GM18861 (cell line): ENCODE measurements around the gene TMTC2.
"Not testable (repeated sequence)": the region's sequence is repeated elsewhere in the genome, so short reads cannot be mapped to it uniquely, and the experiment has no call there.

Source experiments
- ATAC-seq: cut with Tn5 transposase; IDR thresholded peaks from one replicate; pipeline ENCODE4 v1.9.1; 2021; ENCODE audit not compliant: unreplicated experiment

The TMTC2 gene

DNA sequence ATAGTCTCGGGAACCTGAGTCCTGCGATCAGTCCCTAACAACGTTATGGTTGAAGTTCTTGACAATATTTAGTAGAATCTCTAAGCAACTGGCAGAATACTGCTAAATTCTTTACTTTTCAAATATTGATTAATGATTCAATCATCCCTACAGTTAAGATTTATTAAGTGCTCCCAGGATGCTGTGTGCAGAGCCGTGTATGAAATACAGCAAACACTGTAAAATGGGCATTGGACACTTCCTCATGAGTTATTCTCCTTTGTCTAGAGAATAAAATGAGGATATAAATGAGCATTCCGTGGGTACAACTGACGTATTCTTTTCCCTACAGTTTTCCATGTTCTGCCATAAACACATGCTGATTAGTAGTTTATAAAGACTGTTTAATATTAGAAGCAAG, 372.4 kb downstream of the TMTC2 start:
- ATAC-seq, result no peak

DNA sequence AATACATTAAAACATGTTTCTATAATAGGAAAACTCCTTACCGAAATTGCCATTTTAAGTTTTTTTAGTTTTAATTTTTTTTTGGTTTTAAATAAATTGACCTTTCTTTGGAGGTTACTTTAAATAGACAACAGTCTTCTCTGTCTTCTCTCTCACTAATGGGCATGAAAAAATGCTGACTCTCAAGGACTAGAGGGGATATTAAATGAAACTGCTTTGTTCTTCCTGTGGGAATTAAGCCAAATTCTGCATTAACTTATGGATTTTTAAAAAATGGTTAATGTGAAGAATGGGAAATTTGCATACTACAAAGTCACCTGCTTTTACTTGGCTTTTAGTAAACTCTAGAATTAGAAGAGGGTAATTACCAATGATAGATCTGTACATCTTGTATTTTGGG, 378.9 kb downstream of the TMTC2 start:
- no peak for ATAC-seq

DNA sequence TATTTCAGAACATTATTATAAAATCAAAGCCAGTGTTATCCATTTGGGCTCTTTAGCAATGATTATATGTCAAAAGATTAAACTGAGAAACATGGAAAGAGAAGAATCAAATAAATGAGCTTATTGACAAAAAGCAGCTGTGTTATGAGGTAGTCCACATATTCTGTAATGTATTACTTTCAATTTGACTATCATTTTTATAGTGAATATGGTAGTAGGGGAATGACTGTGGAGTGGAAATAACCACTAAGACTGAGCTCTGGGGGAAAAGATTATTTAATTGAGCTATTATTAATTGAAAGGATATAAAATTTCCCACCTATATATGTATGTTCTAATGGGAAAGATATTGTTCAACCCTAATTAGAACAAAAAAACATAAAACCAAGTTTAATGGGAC, 381.3 kb downstream of the TMTC2 start:
- ATAC-seq, result peak; percentile 94

DNA sequence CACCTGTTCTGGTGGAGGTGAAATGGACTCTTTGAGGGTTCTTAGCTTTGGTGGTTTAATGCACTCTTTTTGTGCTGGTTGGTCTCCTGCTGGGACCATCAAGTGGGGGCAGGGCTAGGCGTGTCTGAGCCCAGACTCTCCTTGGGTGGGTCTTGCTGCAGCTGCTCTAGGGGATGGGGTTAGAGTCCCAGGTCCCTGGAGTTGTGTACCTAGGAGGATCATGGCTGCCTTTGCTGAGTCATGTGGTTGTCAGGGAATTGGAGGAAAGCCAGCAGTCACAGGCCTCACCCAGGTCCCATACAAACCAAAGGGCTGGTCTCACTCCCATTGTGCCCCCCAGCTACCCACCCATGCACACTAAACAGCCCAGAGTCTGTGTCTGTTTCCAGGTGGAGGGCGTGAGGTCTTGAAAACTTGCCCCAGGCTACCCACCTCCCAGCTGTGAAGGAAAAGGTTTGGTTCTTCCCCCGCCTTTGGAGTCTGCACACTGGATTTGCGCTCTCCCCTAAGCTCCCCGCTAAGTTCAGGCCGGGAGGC, 387.7 kb downstream of the TMTC2 start:
- no peak for ATAC-seq

DNA sequence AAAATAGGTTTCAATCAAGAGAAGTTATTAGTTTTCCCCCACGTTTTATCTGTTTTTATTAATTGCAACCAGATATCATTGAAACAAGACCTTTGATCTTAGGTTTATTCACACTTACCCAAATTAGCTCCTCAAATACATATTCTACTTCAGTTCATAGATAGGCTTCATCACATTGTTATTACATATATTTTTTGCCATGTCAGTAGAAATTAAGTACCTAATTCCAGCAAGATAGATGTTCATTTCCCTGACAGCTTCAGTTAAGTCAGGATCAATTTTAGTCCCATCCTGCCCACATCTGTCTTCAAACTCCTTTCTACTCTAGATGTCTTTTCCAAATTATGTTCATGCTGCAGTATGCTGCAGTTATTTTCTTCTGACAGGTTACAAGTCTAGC, 388.8 kb downstream of the TMTC2 start:
- ATAC-seq, result no peak

DNA sequence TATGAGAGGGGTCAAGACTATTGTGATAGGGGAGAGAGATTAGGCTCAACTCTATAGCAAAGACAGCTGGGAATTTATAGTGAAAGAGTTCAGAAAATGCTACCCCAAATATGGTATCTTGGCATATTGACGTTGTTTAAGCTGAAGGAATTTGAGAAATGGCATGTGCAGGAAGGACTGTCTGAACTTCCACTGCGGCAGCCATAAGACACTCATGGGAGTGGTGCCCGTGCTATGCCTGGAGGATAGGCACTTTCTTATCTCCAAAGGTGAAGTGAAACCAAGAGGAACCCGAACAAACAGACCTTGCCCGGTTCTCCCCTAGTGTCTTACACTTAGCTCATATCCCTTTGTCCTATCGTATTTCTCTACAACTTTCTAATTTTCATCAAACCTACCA, 390.3 kb downstream of the TMTC2 start:
- ATAC-seq, result no peak

DNA sequence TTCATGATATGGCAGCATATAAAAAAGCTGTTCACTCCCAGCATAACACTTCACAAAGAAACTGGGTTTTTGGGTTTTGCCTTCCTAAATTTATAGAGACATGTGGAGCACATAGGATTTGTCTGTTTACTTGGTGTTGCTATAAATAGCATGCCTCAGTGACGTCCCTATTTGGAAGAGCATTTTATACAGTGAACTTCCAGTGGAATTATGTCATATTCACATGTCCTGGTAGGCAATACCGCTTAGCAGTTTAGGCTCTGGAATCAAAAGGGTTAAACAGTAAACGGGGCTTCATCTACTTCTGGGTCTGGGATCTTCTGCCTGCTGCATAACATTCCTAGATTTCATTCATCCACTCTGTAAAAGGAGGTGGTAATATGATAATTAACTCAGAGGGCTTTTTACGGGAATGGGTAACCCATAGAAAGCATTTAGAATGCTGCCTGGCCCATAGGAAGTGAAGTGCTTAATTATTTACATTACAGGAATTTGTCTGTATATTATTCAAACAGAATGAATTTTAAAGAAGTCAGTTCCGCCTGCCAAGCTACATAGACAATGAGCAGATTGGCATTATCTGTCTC, 396.1 kb downstream of the TMTC2 start:
- no peak for ATAC-seq

DNA sequence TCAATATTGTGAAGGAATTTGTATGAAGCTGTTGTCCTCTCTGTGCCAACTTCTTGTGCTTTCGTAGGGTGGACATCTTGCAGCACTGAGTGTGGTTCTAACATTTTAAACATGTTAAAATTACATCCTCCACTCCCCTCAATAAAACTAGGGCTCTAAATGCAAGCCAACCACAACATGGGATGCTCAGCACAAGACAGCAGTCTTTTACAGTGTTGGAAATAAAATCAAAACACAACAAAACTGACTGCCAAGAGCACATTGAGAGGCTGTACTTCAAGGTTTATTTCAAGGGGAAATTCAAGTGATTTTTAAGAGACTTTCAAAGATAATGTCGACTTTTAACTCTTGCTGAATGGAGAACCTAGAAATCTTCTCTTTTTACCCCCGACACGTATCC, 396.9 kb downstream of the TMTC2 start:
- ATAC-seq, result no peak

DNA sequence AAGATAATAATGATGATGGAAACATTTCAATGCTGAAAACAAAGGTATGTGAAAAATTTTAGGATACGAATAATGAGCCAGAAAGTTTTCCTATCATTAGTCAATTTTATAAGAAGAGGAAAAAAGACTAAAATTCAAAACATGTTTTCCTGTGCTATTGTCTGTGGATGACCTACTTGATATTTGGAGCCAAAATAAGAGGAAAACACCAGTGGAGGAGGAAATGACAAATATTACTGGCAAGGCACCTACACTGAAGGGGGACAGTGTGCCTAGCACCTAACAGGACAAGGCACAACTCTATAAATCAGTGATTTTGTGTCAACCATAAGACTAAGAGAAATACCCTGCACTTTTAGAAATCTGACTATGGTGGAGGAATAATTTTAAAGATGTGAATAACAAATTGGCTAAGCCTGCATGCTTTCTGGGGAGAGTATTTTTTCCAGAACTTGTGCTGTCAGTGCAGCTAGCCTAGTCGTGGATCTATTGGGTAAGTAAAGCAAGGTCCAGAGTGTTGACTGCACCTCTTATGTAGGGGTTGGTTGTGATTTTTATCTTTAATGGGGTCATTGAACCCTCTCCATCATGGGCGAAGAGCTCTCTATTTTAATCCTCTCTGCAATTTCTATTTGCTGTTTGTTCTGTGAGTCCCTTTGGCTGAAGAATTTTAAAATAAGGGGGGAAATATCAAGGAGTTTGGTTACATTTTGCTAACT, 398.0 kb downstream of the TMTC2 start:
- no peak for ATAC-seq

DNA sequence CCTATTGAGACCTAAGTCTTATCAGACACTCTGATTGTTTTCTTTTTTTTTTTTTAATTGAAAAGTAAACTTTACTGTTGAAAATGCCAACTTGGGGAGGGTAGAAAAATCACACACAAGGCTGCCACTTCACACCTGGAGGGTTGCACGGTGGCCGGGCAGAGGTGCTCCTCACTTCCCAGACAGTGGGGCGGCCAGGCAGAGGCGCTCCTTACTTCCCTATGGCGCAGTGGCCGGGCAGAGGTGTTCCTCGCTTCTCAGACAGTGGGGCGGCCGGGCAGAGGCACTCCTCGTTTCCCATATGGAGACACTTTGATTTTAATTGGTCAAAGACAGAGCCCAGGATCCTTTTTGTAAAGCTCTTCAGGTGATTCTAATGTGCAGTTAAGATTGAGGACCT, 399.3 kb downstream of the TMTC2 start:
- ATAC-seq, result no peak

DNA sequence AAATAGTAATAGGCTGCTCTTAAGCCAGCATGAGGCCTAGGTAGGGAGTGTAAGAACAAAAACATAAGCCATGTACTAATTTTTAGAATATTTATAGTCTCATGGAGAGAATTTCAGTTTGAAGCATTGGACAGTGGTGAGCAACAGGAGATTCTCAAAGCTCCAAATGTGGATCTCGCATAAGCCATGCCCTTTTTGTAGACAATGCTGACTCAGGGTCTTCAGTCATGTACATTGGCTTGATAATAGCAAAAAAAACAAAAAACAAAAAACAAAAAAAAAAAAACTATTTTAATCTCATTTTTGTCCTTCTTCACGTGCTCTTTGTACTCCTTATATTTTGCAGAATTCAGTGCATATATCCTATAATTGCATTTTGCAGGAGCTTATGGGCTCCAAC, 402.9 kb downstream of the TMTC2 start:
- no peak for ATAC-seq

DNA sequence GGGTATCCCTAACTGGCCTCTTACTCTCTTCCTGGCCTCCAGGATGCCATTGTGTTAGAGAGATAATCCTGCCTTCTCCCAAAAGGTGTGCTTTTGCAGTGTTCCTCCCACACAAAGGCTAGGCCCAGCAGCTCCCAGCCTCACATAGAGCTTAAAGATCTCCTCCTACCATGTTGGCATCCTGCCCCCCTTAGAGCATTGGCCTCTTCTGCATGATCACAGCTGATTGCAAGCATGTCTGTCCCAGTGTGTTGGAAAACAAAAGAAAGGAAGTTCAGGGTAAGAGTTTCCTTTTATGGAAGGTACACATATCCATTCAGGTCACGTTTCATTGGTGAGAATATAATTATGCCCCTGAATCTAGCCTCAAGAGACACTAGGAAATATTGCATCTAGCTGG, 405.4 kb downstream of the TMTC2 start:
- no peak for ATAC-seq

DNA sequence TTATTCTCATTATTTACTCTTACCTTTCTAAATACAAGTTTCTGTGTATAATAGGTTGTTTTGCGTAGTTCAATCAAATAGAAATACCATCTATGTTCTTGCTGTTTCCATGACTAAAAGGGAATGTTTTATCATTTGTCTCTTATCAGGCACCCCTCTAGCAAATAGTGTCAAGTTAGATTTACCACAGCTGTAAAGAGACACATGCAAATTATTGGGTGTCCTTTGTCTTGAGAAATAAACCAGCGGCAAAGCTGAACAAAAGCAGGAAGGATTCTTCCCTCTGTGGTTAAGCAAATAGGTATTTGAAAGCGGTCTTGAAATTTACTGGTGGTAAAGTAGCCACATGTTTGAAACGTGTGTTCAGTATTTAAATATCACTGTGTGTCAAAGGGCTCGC, 405.9 kb downstream of the TMTC2 start:
- ATAC-seq, result no peak

DNA sequence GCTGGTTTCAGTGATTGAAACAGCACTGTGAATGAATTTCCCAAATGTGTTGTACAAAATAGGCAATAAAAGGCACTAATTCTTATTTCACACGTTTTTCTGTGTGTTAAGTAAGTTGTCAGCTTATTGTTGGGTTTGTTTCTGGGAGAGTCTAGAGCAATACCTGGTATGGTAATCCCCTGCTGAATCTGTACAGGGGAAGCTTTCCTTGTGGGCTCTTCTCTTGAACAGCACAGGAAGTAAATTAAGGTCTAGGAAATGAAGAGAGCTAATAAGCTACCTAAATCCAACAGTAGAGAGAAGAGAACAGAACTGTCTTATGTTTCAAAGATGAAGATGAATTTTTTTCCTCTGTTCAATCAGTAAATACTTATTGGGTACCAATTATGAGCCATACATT, 406.7 kb downstream of the TMTC2 start:
- ATAC-seq, result no peak

DNA sequence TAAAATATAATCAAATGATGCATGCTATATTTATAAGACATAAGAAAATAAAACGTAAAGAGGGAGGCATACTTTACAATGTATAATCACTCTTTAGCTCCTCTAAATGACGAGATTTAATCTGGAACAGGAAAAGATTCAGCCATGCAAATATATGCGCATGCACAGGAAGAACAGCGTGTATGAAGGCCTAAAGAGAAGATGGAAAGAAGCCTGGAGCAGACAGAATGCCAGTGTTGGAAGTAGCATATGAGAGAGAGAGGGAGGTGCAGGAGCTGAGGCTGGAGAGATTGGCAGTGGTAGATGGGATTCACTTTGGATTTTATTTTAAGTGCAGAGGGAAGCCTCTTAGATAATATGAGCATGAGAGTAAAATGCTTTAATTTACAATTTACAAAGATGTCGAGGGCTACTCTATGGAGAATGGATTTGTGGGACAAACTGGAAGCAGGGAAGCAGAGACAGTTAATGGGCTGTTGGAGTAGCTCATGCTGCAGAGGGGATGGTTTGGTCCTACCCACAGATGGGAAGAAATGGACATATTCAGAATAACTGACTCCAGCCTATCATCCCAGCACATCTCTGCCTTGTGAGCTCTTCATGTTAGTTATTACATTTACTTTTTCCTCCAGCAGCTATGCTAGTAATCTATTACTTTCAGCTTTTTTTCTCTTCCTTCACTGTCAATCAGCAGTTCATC, 411.1 kb downstream of the TMTC2 start:
- no peak for ATAC-seq

DNA sequence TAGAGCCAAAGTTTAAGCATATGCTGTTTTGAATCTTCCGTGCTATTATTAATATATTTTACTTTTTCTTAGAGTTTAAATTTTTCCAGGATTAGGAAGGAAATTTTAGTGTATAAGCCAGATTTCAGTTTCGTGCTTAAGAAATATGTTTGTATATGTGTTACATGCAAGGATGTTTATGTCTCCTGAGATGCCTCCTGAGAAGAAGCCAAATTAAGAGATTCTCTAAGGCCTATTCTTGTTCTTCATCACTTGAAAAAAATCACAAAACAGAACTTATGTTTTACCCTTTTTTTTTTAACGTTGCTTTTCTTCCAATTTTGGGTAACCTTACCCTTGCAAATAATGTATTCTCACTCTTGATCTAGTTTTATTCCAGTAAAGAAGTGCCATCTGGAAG, 412.7 kb downstream of the TMTC2 start:
- ATAC-seq, result no peak

DNA sequence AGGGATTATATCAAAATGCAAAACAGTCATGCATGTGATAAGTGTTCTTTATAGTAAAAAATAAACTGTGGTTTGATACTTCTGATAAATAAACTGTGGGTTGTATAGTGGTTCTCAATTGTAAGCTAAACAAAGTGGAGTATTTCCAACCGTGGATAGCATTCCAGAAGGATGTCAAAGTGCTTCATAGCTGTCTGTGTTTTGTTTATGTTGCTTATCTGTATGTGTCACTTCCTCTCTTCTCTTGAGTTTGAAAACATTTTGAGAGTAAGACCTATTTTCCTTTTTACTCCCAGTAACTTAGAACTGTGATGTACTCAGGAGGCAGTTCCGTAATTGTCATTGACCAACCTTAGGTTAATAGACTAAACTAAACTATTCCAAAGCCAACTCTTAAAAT, 415.8 kb downstream of the TMTC2 start:
- no peak for ATAC-seq

DNA sequence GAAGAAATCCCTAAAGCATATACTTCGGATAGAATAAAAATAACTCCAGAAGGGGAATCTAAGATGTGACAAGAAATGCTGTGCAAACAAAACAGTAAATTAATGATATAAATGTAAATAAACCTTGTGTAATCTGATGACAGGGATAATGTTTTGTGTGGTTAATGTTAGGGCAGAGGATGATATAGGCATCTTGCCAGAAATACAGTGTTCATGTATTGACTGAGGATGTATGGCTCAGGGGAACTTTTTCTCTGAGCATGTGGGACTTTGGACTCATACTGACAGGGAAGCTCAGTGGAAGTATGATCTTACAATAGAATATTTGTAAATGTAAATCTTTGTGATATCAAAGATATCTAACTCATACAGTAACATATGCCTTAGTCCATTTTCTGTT, 420.2 kb downstream of the TMTC2 start:
- ATAC-seq, result no peak

DNA sequence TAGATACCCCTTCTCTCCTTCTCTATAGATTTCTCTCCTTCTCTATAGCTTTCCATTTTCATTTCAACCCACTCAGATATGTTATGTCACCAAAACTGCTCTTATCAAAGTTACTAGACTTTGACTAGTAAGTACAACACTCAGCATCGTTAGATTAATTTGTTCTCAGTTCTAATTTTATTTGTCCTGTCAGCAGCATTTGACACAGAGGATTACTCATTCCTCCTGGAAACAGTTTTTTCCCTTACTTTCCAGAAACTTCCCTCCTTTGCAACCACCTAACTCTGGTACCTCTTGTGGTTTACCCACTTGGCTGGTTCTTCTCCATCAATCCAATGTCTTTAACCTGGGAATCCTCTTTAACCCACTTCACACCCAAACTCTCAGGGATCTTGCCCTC, 423.7 kb downstream of the TMTC2 start:
- ATAC-seq, result no peak

DNA sequence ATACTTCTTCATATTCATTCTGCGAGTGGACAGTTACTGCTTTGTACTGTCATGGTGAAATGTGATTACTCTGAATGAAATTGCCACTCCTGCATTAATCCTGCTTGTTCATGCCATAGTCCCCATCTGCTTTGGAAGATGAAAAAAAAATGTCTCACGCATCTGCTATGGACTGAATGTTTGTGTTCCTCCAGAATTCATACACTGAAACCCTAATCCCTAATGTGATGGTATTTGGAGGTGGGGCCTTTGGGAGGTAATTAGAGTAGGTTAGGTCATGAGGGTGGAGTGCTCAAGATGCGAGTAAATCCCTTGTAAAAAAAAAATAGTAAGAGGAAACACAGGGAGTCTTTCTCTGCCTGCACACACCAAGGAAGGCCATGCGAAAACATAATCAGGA, 427.2 kb downstream of the TMTC2 start:
- no peak for ATAC-seq

DNA sequence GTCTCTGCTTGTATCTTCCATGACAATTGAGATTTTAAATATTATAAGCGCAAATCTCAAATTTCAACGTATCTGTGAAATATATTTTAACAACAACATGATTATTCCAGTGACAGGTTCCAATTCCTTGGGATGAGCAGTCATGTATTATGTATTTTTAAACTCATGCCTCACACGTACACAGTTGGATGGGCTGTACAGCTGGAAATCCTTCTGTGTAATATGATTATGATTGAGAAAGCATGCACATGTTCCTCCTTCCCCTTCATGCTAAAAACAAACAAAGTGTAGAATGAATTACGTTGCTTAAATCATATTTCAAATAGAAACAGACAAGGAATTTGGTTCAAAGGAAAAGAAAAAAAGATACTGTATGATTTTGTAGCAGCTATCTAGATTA, 428.3 kb downstream of the TMTC2 start:
- no peak for ATAC-seq

DNA sequence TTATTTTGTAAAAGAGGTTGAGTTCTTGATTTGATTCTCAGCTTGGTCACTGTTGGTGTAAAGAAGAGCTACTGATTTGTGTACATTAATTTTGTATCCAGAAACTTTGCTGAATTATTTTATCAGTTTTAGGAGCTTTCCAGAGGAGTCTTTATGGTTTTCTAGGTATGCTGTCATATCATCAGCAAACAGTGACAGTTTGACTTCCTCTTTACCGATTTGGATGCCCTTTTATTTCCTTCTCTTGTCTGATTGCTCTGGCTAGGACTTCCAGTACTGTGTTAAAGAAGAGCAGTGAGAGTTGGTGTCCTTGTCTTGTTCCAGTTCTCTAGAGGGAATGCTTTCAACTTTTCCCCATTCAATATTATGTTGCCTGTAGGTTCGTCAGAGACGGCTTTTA, 431.2 kb downstream of the TMTC2 start:
- ATAC-seq, result not testable (repeated sequence)
